HepG2 (cell line): ENCODE data around the gene PFN2.
"Not testable (repeated sequence)": the region's sequence is repeated elsewhere in the genome, so short reads cannot be mapped to it uniquely, and the experiment has no call there.

Experiments used
- CBFB ChIP-seq: sonication (generic); formaldehyde crosslinking; IDR thresholded peaks from 2 replicates; pipeline ENCODE4 v1.4.0; 2020; ENCODE audit warnings: missing genetic modification reagents
- FOSL2 ChIP-seq: sonication (generic); formaldehyde crosslinking; IDR thresholded peaks from 2 replicates; pipeline ENCODE4 v1.4.0; 2020; ENCODE audit warnings: missing genetic modification reagents
- FOXM1 ChIP-seq: sonication (generic); formaldehyde crosslinking; IDR thresholded peaks from 2 replicates; pipeline ENCODE4 v1.5.0; 2020; ENCODE audit warnings: missing genetic modification reagents
- FOXO4 ChIP-seq: sonication (generic); formaldehyde crosslinking; conservative IDR thresholded peaks from 2 replicates; pipeline ENCODE4 v1.8.1; 2023; ENCODE audit warnings: missing genetic modification reagents
- HNRNPH1 ChIP-seq: fragments of 200-400 bp; formaldehyde crosslinking; optimal IDR thresholded peaks from 2 replicates; pipeline ENCODE3; 2017; ENCODE audit warnings: mild to moderate bottlenecking, low read depth, low read length
- MXD1 ChIP-seq: sonication (generic); formaldehyde crosslinking; IDR thresholded peaks from 2 replicates; pipeline ENCODE4 v1.4.0; 2020; ENCODE audit warnings: mild to moderate bottlenecking, missing genetic modification reagents
- RAD51 ChIP-seq: fragments of 450-650 bp; IDR thresholded peaks from 2 replicates; pipeline ENCODE4 v1.6.1; 2016; ENCODE audit warnings: borderline replicate concordance
- SALL2 ChIP-seq: sonication (generic); formaldehyde crosslinking; IDR thresholded peaks from 2 replicates; pipeline ENCODE4 v1.8.1; 2023; ENCODE audit warnings: mild to moderate bottlenecking, missing genetic modification reagents, inconsistent platforms
- ZBTB39 ChIP-seq: sonication (generic); formaldehyde crosslinking; IDR thresholded peaks from 2 replicates; pipeline ENCODE4 v1.5.0; 2020; ENCODE audit warnings: missing genetic modification reagents
- ZNF224 ChIP-seq: sonication (generic); formaldehyde crosslinking; IDR thresholded peaks from 2 replicates; pipeline ENCODE4 v1.5.0; 2020; ENCODE audit warnings: mild to moderate bottlenecking, missing genetic modification reagents
- ZNF607 ChIP-seq: sonication (generic); formaldehyde crosslinking; IDR thresholded peaks from 2 replicates; pipeline ENCODE4 v1.5.1; 2020; ENCODE audit warnings: missing genetic modification reagents, mild to moderate bottlenecking, borderline replicate concordance

GRCh38 chr3:149938392-149939055 lies 32.2 kb downstream of the PFN2 start:
- TF ChIP-seq ZNF607 (CRISPR knock-in tag); HNRNPH1; ZNF224 (CRISPR knock-in tag); RAD51; SALL2 (CRISPR knock-in tag); ZBTB39 (CRISPR knock-in tag); MXD1; FOSL2 (CRISPR knock-in tag); CBFB (CRISPR knock-in tag); FOXO4 (CRISPR knock-in tag); FOXM1 (CRISPR knock-in tag): not testable (repeated sequence)
